Lower lobe of right lung (tissue), 2 donors: ENCODE data around the gene GPR37L1. TPM values are rescaled to one million over a fixed set of nuclear protein-coding genes. Genes with fewer than 3 reads are reported as not detected.
"Not testable (repeated sequence)": the region's sequence is repeated elsewhere in the genome, so short reads cannot be mapped to it uniquely, and the experiment has no call there.

Source experiments
- ATAC-seq, 2 donors: fragments of 200-7000 bp; cut with Tn5 transposase; one replicate each; pipeline ENCODE4 v1.9.1; 2020 to 2022; ENCODE audit warnings: mild to moderate bottlenecking in 2 of 2, moderate library complexity in 2 of 2
- DNase-seq: peaks from one replicate; pipeline ENCODE4 v3.0.0-alpha.2; 2020
- H3K27ac ChIP-seq: fragments of 200-600 bp; one replicate; pipeline ENCODE4 v1.8.0; 2022
- H3K27me3 ChIP-seq: fragments of 200-600 bp; one replicate; pipeline ENCODE4 v1.8.0; 2022; ENCODE audit warnings: low read depth
- H3K36me3 ChIP-seq: fragments of 200-600 bp; one replicate; pipeline ENCODE4 v1.8.0; 2022; ENCODE audit warnings: mild to moderate bottlenecking
- H3K4me1 ChIP-seq: fragments of 200-600 bp; one replicate; pipeline ENCODE4 v1.8.0; 2022
- H3K4me3 ChIP-seq: fragments of 200-600 bp; one replicate; pipeline ENCODE4 v1.8.0; 2022; ENCODE audit warnings: mild to moderate bottlenecking
- H3K9me3 ChIP-seq: fragments of 200-600 bp; one replicate; pipeline ENCODE4 v1.8.0; 2022
- CTCF ChIP-seq: fragments of 200-600 bp; IDR thresholded peaks from one replicate; pipeline ENCODE4 v1.8.0; 2022; ENCODE audit warnings: antibody characterized with exemption, mild to moderate bottlenecking
- intact Hi-C: fragments of 100-400 bp; cut with DNase I; formaldehyde crosslinking; loops from one replicate; pipeline ENCODE4 v1.11.0; 2022
- total RNA-seq: library from RNA; stranded (reverse); fragmentation: NEBNext Ultra II Directional; extraction: Animal tissue kit (Norgen Biotek cat#: 25700); gene quantifications from one replicate; pipeline ENCODE4 v1.2.1, GENCODE V29; 2021
- donor health status: DM: no; HTN: yes; CAD: no; lungs with severe emphysema.

The GPR37L1 gene
- total RNA-seq, 1 donor from 2014 or later, result 0.06 TPM

- no peaks in the 10 kb centered on the region for H3K27me3 ChIP-seq
- H3K4me3 ChIP-seq, result no peak overlapping the region
- intact Hi-C loops, result loop anchor here (10.0 kb wide), 1 partner anchor 106 kb away; no protein-coding TSS in a partner anchor
Measured at GRCh38 chr1:202110977-202111376, 11.7 kb upstream of the GPR37L1 start.

GRCh38 chr1:202111589-202111988 is 11.1 kb upstream of the GPR37L1 start:
- not testable (repeated sequence) for DNase-seq, H3K27me3 ChIP-seq, H3K27ac ChIP-seq, H3K36me3 ChIP-seq, H3K9me3 ChIP-seq, ATAC-seq, H3K4me3 ChIP-seq
- intact Hi-C loops, result loop anchor here (10.0 kb wide), 1 partner anchor 107 kb away; no protein-coding TSS in a partner anchor
- H3K4me1 ChIP-seq, result peaks cover 22% of the 10 kb centered on the region

More at GRCh38 chr1:202110977-202111376, 11.7 kb upstream of the GPR37L1 start:
- Histone ChIP-seq H3K27ac (no peak overlapping the region), H3K9me3 (no peaks in the 10 kb centered on the region), H3K36me3 (no peaks in the 10 kb centered on the region), H3K4me1 (peaks cover 22% of the 10 kb centered on the region)
- DNase-seq (no peak), ATAC-seq (no peak)
- no peak for TF ChIP-seq CTCF

GRCh38 chr1:202112859-202113689 is 9.6 kb upstream of the GPR37L1 start:
- no peaks in the 10 kb centered on the region for H3K9me3 ChIP-seq
- intact Hi-C loops, result loop anchor here (10.0 kb wide), 1 partner anchor 108 kb away; no protein-coding TSS in a partner anchor
- no peaks in the 10 kb centered on the region for H3K36me3 ChIP-seq
- peak overlapping the region; percentile 36 for H3K27ac ChIP-seq
- H3K27me3 ChIP-seq, result no peaks in the 10 kb centered on the region
- DNase-seq (no peak), ATAC-seq (peak; percentile 65 to 75)
- TF ChIP-seq CTCF, result no peak
- H3K4me1 ChIP-seq, result peaks cover 11% of the 10 kb centered on the region
- H3K4me3 ChIP-seq, result no peak overlapping the region

GRCh38 chr1:202113690-202114300 is 8.9 kb upstream of the GPR37L1 start:
- Histone ChIP-seq H3K27ac (no peak overlapping the region), H3K36me3 (no peaks in the 10 kb centered on the region), H3K9me3 (no peaks in the 10 kb centered on the region), H3K4me3 (no peak overlapping the region), H3K4me1 (peaks cover 10% of the 10 kb centered on the region), H3K27me3 (no peaks in the 10 kb centered on the region)
- no peak for DNase-seq
- intact Hi-C loops, result loop anchor here (10.0 kb wide), 1 partner anchor 109 kb away; no protein-coding TSS in a partner anchor
- no peak for TF ChIP-seq CTCF
- ATAC-seq, result peak in 1 of 2 donors; percentile 4

GRCh38 chr1:202116287-202116686 is 6.4 kb upstream of the GPR37L1 start:
- Histone ChIP-seq H3K27me3 (no peaks in the 10 kb centered on the region), H3K4me3 (no peak overlapping the region), H3K9me3 (no peaks in the 10 kb centered on the region), H3K36me3 (no peaks in the 10 kb centered on the region), H3K4me1 (peaks cover 10% of the 10 kb centered on the region), H3K27ac (no peak overlapping the region)
- ATAC-seq (no peak), DNase-seq (no peak)
- intact Hi-C loops, result loop anchor here (10.0 kb wide), 1 partner anchor 111 kb away; no protein-coding TSS in a partner anchor
- TF ChIP-seq CTCF, result no peak
